Prostate gland (tissue), 2 donors: ENCODE data around the gene PSPN.

Experiments
- POLR2A ChIP-seq: fragments of 450-650 bp; IDR thresholded peaks from one replicate; pipeline ENCODE4 v1.6.1; 2016; ENCODE audit warnings: antibody characterized with exemption, mild to moderate bottlenecking
- TF ChIP-seq, protein P1 (sequence below), 4 experiments: fragments of 200-600 bp in 2 of 4; fragments of 450-650 bp in 2 of 4; sonication (generic) in 2 of 4; IDR thresholded peaks; 1 replicate in 3 of 4; 2 replicates in 1 of 4; pipeline ENCODE4 v1.5.1; 2016 to 2019; ENCODE audit warnings: antibody characterized with exemption in 4 of 4, mild to moderate bottlenecking in 2 of 4, moderate library complexity in 2 of 4

DNA sequence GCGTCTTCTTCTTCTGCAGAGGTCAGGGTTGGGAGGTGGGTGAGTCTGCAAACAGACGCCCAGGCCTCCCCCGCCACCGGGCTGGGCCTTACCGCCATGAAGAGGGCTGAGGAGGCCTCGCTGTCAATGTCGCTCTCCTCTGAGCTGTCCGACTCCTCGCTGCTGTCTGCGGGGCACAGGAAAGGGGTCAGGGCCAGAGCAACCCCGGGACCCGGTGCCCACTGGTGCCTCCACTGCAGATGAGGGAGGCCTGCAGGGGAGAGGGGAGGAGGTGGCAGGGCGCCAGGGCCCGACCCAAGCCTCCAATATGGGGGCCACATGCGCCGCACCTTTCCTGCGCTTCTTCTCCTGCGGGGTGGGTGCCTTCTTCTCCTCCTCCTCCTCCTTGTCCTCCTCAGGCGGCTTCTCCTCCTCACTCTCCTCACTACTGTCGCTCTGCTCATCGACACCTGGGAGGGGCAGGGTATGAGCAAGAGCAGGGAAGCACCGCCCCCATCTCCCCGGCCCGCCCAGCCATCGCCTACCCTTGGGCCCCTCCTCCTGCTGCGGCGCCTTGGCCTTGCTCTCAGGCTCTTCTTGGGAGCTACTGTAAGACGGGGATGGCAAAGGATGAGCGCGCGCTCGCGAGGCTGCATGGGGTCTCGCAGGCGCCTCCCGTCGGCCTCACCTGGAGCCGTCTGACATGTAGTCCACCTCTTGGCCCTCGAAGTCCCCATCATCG lies 5.5 kb upstream of the PSPN start:
- TF ChIP-seq, protein P1, sequence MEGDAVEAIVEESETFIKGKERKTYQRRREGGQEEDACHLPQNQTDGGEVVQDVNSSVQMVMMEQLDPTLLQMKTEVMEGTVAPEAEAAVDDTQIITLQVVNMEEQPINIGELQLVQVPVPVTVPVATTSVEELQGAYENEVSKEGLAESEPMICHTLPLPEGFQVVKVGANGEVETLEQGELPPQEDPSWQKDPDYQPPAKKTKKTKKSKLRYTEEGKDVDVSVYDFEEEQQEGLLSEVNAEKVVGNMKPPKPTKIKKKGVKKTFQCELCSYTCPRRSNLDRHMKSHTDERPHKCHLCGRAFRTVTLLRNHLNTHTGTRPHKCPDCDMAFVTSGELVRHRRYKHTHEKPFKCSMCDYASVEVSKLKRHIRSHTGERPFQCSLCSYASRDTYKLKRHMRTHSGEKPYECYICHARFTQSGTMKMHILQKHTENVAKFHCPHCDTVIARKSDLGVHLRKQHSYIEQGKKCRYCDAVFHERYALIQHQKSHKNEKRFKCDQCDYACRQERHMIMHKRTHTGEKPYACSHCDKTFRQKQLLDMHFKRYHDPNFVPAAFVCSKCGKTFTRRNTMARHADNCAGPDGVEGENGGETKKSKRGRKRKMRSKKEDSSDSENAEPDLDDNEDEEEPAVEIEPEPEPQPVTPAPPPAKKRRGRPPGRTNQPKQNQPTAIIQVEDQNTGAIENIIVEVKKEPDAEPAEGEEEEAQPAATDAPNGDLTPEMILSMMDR (IDR thresholded peaks at IDR 0.05) = no peak
- no peak for TF ChIP-seq POLR2A
